Astrocyte (in vitro differentiated cells and primary cell): ENCODE measurements around the gene TBK1.

ENCODE experiments used
- EZH2 ChIP-seq: IDR thresholded peaks from 2 replicates; pipeline ENCODE4 v1.6.1; 2012; ENCODE audit warnings: mild to moderate bottlenecking, low read length, inconsistent platforms; ENCODE audit not compliant: insufficient read depth
- TF ChIP-seq, protein P1 (sequence below): IDR thresholded peaks from 2 replicates; pipeline ENCODE4 v1.5.1; 2011; ENCODE audit warnings: low read depth, mild to moderate bottlenecking, inconsistent platforms, low read length, moderate library complexity; ENCODE audit not compliant: insufficient read depth

- TF ChIP-seq, protein P1, sequence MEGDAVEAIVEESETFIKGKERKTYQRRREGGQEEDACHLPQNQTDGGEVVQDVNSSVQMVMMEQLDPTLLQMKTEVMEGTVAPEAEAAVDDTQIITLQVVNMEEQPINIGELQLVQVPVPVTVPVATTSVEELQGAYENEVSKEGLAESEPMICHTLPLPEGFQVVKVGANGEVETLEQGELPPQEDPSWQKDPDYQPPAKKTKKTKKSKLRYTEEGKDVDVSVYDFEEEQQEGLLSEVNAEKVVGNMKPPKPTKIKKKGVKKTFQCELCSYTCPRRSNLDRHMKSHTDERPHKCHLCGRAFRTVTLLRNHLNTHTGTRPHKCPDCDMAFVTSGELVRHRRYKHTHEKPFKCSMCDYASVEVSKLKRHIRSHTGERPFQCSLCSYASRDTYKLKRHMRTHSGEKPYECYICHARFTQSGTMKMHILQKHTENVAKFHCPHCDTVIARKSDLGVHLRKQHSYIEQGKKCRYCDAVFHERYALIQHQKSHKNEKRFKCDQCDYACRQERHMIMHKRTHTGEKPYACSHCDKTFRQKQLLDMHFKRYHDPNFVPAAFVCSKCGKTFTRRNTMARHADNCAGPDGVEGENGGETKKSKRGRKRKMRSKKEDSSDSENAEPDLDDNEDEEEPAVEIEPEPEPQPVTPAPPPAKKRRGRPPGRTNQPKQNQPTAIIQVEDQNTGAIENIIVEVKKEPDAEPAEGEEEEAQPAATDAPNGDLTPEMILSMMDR: no peak
- TF ChIP-seq EZH2: no peak
Observed at GRCh38 chr12:64532734-64533351, 80.9 kb downstream of the TBK1 start.
